H1 (cell line): ENCODE measurements around the gene SLC38A5. TPM values are rescaled to one million over a fixed set of nuclear protein-coding genes. Genes with fewer than 3 reads are reported as not detected.

Experiments used
- CTCF ChIA-PET: fragments of 300-600 bp; sonication (Branson Sonifier 250); formaldehyde crosslinking; loops from one replicate; lab custom pipeline; 2021; ENCODE audit not compliant: partially characterized antibody; lab: Charles Lee
- POLR2A ChIA-PET: fragments of 300-600 bp; sonication (Branson Sonifier 250); formaldehyde crosslinking; loops from one replicate; lab custom pipeline; 2021; ENCODE audit warnings: inconsistent platforms; ENCODE audit not compliant: partially characterized antibody; lab: Charles Lee
- DNase-seq, 2 experiments: peaks; one replicate each; pipeline versions ENCODE4 v3.0.0 to v3.0.0-alpha.2; 2010 to 2022; ENCODE audit warnings: low spot score in 2 of 2, low read depth in 1 of 2, mixed read lengths in 1 of 2
- FAIRE-seq: peaks from 2 replicates; lab custom pipeline; 2011; peaks lifted over from hg19 to GRCh38; lab: Jason Lieb, UNC
- H2AFZ ChIP-seq: 2 replicates; pipeline ENCODE4 v1.8.1; 2012; ENCODE audit warnings: low read length, inconsistent platforms
- H2AK5ac ChIP-seq: 2 replicates; pipeline ENCODE4 v1.6.1; 2013; ENCODE audit warnings: low read depth, low read length
- H2BK120ac ChIP-seq: replicated peaks from 2 replicates; pipeline ENCODE3; 2013; ENCODE audit warnings: low read depth, low read length, inconsistent platforms
- H2BK12ac ChIP-seq: 2 replicates; pipeline ENCODE4 v1.6.1; 2013; ENCODE audit warnings: low read depth, low read length
- H2BK15ac ChIP-seq: 2 replicates; pipeline ENCODE4 v1.6.1; 2013; ENCODE audit warnings: low read length
- H2BK20ac ChIP-seq: 2 replicates; pipeline ENCODE4 v1.6.1; 2013; ENCODE audit warnings: low read length
- H2BK5ac ChIP-seq: 2 replicates; pipeline ENCODE4 v1.6.1; 2013; ENCODE audit warnings: low read depth, low read length
- H3K14ac ChIP-seq: 2 replicates; pipeline ENCODE4 v1.6.1; 2013; ENCODE audit warnings: inconsistent platforms; ENCODE audit not compliant: insufficient read length
- H3K18ac ChIP-seq: 2 replicates; pipeline ENCODE4 v1.6.1; 2013; ENCODE audit warnings: low read length; ENCODE audit errors: extremely low read depth
- H3K23ac ChIP-seq: 2 replicates; pipeline ENCODE4 v1.6.1; 2013; ENCODE audit warnings: inconsistent platforms; ENCODE audit not compliant: insufficient read length
- H3K23me2 ChIP-seq: 2 replicates; pipeline ENCODE4 v1.6.1; 2013; ENCODE audit warnings: low read depth, low read length
- H3K27ac ChIP-seq: 2 replicates; pipeline ENCODE4 v1.6.1; 2011; ENCODE audit warnings: low read depth, low read length, inconsistent platforms
- H3K27me3 ChIP-seq, 4 experiments: replicated peaks in 1 of 4; 1 replicate in 1 of 4; 2 replicates in 3 of 4; pipeline versions ENCODE4 v1.6.1 to v1.8.1; 2011 to 2013; ENCODE audit warnings: low read length in 3 of 4, mild to moderate bottlenecking in 3 of 4, inconsistent platforms in 2 of 4, mixed read lengths in 2 of 4, moderate library complexity in 1 of 4; ENCODE audit not compliant: control insufficient read depth in 3 of 4, insufficient read depth in 3 of 4; ENCODE audit errors: extremely low read depth in 1 of 4
- H3K36me3 ChIP-seq, 4 experiments: 2 replicates each; pipeline versions ENCODE4 v1.6.1 to v1.8.1; 2011 to 2013; ENCODE audit warnings: mild to moderate bottlenecking in 4 of 4, low read length in 3 of 4, moderate library complexity in 2 of 4, control low read depth in 1 of 4, inconsistent platforms in 1 of 4; ENCODE audit not compliant: insufficient read depth in 4 of 4, control insufficient read depth in 2 of 4
- H3K4ac ChIP-seq: replicated peaks from 2 replicates; pipeline ENCODE3; 2013; ENCODE audit warnings: low read length, low read depth, mixed read lengths, inconsistent platforms; ENCODE audit not compliant: insufficient read length
- H3K4me1 ChIP-seq, 4 experiments: replicated peaks in 1 of 4; 1 replicate in 1 of 4; 2 replicates in 3 of 4; pipeline versions ENCODE4 v1.6.1 to v1.8.1; 2011 to 2013; ENCODE audit warnings: low read length in 3 of 4, inconsistent platforms in 2 of 4, mixed read lengths in 1 of 4; ENCODE audit not compliant: insufficient read depth in 4 of 4, control insufficient read depth in 3 of 4
- H3K4me2 ChIP-seq, 2 experiments: 2 replicates each; pipeline versions ENCODE4 v1.6.1 to v1.8.1; 2011 to 2013; ENCODE audit warnings: low read depth in 2 of 2, low read length in 2 of 2, control low read depth in 1 of 2, inconsistent platforms in 1 of 2, mild to moderate bottlenecking in 1 of 2; ENCODE audit not compliant: insufficient read depth in 1 of 2
- H3K4me3 ChIP-seq, 4 experiments: fragments of 200-600, 300-600 bp in 1 of 4; sonication (generic), shearing (Covaris generic), sonication (Bioruptor Twin) in 1 of 4; 2 replicates each; pipeline versions ENCODE4 v1.5.1 to v1.8.1; 2011 to 2016; ENCODE audit warnings: low read length in 4 of 4, low read depth in 3 of 4, control low read depth in 2 of 4, inconsistent platforms in 2 of 4, mild to moderate bottlenecking in 2 of 4, mixed read lengths in 1 of 4, moderate library complexity in 1 of 4; ENCODE audit not compliant: insufficient read depth in 2 of 4; ENCODE audit errors: extremely low read depth in 1 of 4
- H3K56ac ChIP-seq: replicated peaks from 2 replicates; pipeline ENCODE3; 2013; ENCODE audit warnings: low read depth, mild to moderate bottlenecking, mixed read lengths, low read length, inconsistent platforms; ENCODE audit not compliant: insufficient read length
- H3K79me1 ChIP-seq: 2 replicates; pipeline ENCODE4 v1.6.1; 2013; ENCODE audit warnings: low read depth, low read length, control low read depth
- H3K79me2 ChIP-seq, 2 experiments: 2 replicates each; pipeline versions ENCODE4 v1.6.1 to v1.8.1; 2012 to 2013; ENCODE audit warnings: low read length in 2 of 2, mild to moderate bottlenecking in 2 of 2, inconsistent platforms in 1 of 2; ENCODE audit not compliant: insufficient read depth in 2 of 2, control insufficient read depth in 1 of 2
- H3K9ac ChIP-seq, 4 experiments: replicated peaks in 1 of 4; 1 replicate in 1 of 4; 2 replicates in 3 of 4; pipeline versions ENCODE4 v1.6.1 to v1.8.1; 2011 to 2013; ENCODE audit warnings: low read depth in 3 of 4, low read length in 3 of 4, control low read depth in 2 of 4, mild to moderate bottlenecking in 2 of 4, moderate library complexity in 2 of 4, inconsistent platforms in 1 of 4; ENCODE audit errors: extremely low read depth in 1 of 4
- H3K9me3 ChIP-seq, 2 experiments: 2 replicates each; pipeline versions ENCODE4 v1.6.1 to v1.8.1; 2012 to 2013; ENCODE audit warnings: mild to moderate bottlenecking in 2 of 2, moderate library complexity in 2 of 2, control low read depth in 1 of 2, inconsistent platforms in 1 of 2, low read depth in 1 of 2, low read length in 1 of 2, mixed read lengths in 1 of 2; ENCODE audit not compliant: insufficient read depth in 2 of 2
- H4K20me1 ChIP-seq, 2 experiments: replicated peaks in 1 of 2; 2 replicates each; pipeline versions ENCODE3 to v1.8.1; 2011 to 2013; ENCODE audit warnings: inconsistent platforms in 2 of 2, low read length in 2 of 2, mild to moderate bottlenecking in 1 of 2; ENCODE audit not compliant: insufficient read depth in 2 of 2, control insufficient read depth in 1 of 2
- H4K5ac ChIP-seq: 2 replicates; pipeline ENCODE4 v1.6.1; 2013; ENCODE audit warnings: low read length, low read depth, mixed read lengths, inconsistent platforms; ENCODE audit not compliant: insufficient read length
- H4K8ac ChIP-seq: 2 replicates; pipeline ENCODE4 v1.8.0; 2013; ENCODE audit warnings: mild to moderate bottlenecking, moderate library complexity, low read length, inconsistent platforms; ENCODE audit not compliant: insufficient read depth; ENCODE audit errors: extremely low read depth
- H4K91ac ChIP-seq: replicated peaks from 2 replicates; pipeline ENCODE3; 2013; ENCODE audit warnings: low read length, mixed read lengths, inconsistent platforms; ENCODE audit not compliant: insufficient read length
- HDAC6 ChIP-seq: IDR thresholded peaks from one replicate; pipeline ENCODE4 v1.7.1; 2012; ENCODE audit warnings: low read depth, mild to moderate bottlenecking, inconsistent platforms, low read length, moderate library complexity
- KDM5A ChIP-seq: fragments of 200-600 bp; IDR thresholded peaks from 2 replicates; pipeline ENCODE4 v1.7.1; 2012; ENCODE audit warnings: mild to moderate bottlenecking, low read length, inconsistent platforms, mixed read lengths
- SIN3A ChIP-seq, 2 experiments: IDR thresholded peaks in 1 of 2; conservative IDR thresholded peaks in 1 of 2; 2 replicates each; pipeline ENCODE4 v1.6.1; 2011 to 2012; ENCODE audit warnings: low read length in 2 of 2, improper control_type of control experiment in 1 of 2, low read depth in 1 of 2, mild to moderate bottlenecking in 1 of 2
- SP1 ChIP-seq: IDR thresholded peaks from 2 replicates; pipeline ENCODE4 v1.6.1; 2011; ENCODE audit warnings: low read depth, low read length
- TAF1 ChIP-seq: IDR thresholded peaks from 2 replicates; pipeline ENCODE4 v1.6.1; 2011; ENCODE audit warnings: mild to moderate bottlenecking, low read depth, low read length
- WGBS, 2 experiments: shearing (Covaris generic) in 1 of 2; methylation state at CpG; one replicate each; pipeline versions ENCODE4 v1.1.6 to v1.1.7; 2013 to 2015; ENCODE audit warnings: low lambda C conversion rate in 2 of 2, mixed read lengths in 2 of 2, inconsistent platforms in 1 of 2, low coverage in 1 of 2, missing lambda C conversion rate in 1 of 2; ENCODE audit not compliant: insufficient replicate concordance in 2 of 2, insufficient coverage in 1 of 2, insufficient read length in 1 of 2; ENCODE audit errors: extremely low coverage in 1 of 2, missing lambda C conversion rate in 1 of 2; 5-methylcytosine and 5-hydroxymethylcytosine counted together
- polyA plus RNA-seq, 7 experiments: library from polyadenylated mRNA; depleted of rRNA in 3 of 7; stranded (reverse) in 5 of 7; unstranded in 2 of 7; fragments of >200 nt in 5 of 7; fragments of 200-250 nt in 2 of 7; gene quantifications; 1 replicate in 5 of 7; 2 replicates in 1 of 7; 4 replicates in 1 of 7; pipeline versions ENCODE4 v1.2.1 to v1.2.3, GENCODE V29; 2011 to 2013; ENCODE audit warnings: missing spikeins in 2 of 7, mixed read lengths in 2 of 7
- total RNA-seq: library from RNA; stranded (reverse); fragmentation: NEBNext Ultra II Directional; extraction: Animal tissue kit (Norgen Biotek cat#: 25700); gene quantifications from 2 replicates; pipeline ENCODE4 v1.2.1, GENCODE V29; 2021

SLC38A5 gene
- total and polyA plus RNA-seq, 2 of the 8 experiments (the other 6 are each of a cell fraction or from before 2014, with no cell fraction given), result 70.9 to 106 TPM

GRCh38 chrX:48458711-48459110, 11.3 kb downstream of the SLC38A5 start:
- H3K4me2 ChIP-seq, result no peak overlapping the region
- H2BK5ac ChIP-seq, result no peak overlapping the region
- H4K5ac ChIP-seq, result no peak overlapping the region
- H4K20me1 ChIP-seq, result peaks cover 0 to 1% of the 10 kb centered on the region in 2 experiments
- H3K79me1 ChIP-seq, result no peaks in the 10 kb centered on the region
- no peaks in the 10 kb centered on the region for H3K4me1 ChIP-seq
- CTCF ChIA-PET, result no interaction called here
- H2AFZ ChIP-seq, result no peak overlapping the region
- H3K9me3 ChIP-seq, result no peaks in the 10 kb centered on the region
- no peak for FAIRE-seq
- H2BK120ac ChIP-seq, result no peak overlapping the region
- H2BK15ac ChIP-seq, result no peak overlapping the region
- no peak overlapping the region for H3K4me3 ChIP-seq
- H2BK20ac ChIP-seq, result no peak overlapping the region
- no peak overlapping the region for H4K8ac ChIP-seq
- H4K91ac ChIP-seq, result no peak overlapping the region
- no peak for TF ChIP-seq TAF1
- TF ChIP-seq KDM5A, result no peak
- no peak for TF ChIP-seq SP1
- no peak for TF ChIP-seq SIN3A (conservative IDR thresholded peaks at IDR 0.05 in 1 of 2, IDR thresholded peaks at IDR 0.05 in 1 of 2; ENCODE audit: low read depth in 1 of 2, low read length in 2 of 2)
- TF ChIP-seq HDAC6, result no peak
- TF ChIP-seq, all 59 proteins: peak for 0
- no peak overlapping the region for H2BK12ac ChIP-seq
- 100% methylated on average over 4 of the region's 6 CpGs; no CpG with 5 or more reads in 1 of the 2 experiments for WGBS, 2 experiments
- POLR2A ChIA-PET, result interaction anchor here (1.1 kb wide), 1 partner anchor 116 kb away, joined by 3 read pairs; the partner anchor contains the start of gene RBM3
- H3K27ac ChIP-seq, result no peak overlapping the region
- no peak overlapping the region for H3K23ac ChIP-seq
- H3K56ac ChIP-seq, result no peak overlapping the region
- no peak overlapping the region for H3K4ac ChIP-seq
- H3K23me2 ChIP-seq, result no peaks in the 10 kb centered on the region
- no peak overlapping the region for H2AK5ac ChIP-seq
- H3K9ac ChIP-seq, result no peak overlapping the region
- no peak overlapping the region for H3K18ac ChIP-seq
- H3K14ac ChIP-seq, result no peak overlapping the region
- H3K79me2 ChIP-seq, result no peaks in the 10 kb centered on the region
- no peaks in the 10 kb centered on the region for H3K27me3 ChIP-seq
- DNase-seq, result no peak
- H3K36me3 ChIP-seq, result peaks cover 0 to 13% (median 3%) of the 10 kb centered on the region in 4 experiments; a peak in 5 of 8 replicates
